Stimulated activated CD4-positive, alpha-beta T cell treated with anti-CD3 and anti-CD28 coated beads, Interleukin-2, amount 100 ng/mL, for 24 hours (primary cell): ENCODE results near the gene VN1R5.
"Not testable (repeated sequence)": the region's sequence is repeated elsewhere in the genome, so short reads cannot be mapped to it uniquely, and the experiment has no call there.

Experiments
- DNase-seq, 2 donors: peaks; one replicate each; pipeline ENCODE4 v3.0.0-alpha.2; 2020

Gene VN1R5

GRCh38 chr1:247274605-247275256 is 18.9 kb downstream of the VN1R5 start:
- no peak for DNase-seq

- DNase-seq = no peak
These were observed 21.3 kb downstream of the VN1R5 start for GRCh38 chr1:247277191-247277590.

GRCh38 chr1:247281001-247281574 is 25.2 kb downstream of the VN1R5 start:
- DNase-seq = no peak

- DNase-seq = no peak
These were observed 30.3 kb downstream of the VN1R5 start for GRCh38 chr1:247286134-247286670.

GRCh38 chr1:247287460-247287859 is 31.6 kb downstream of the VN1R5 start:
- DNase-seq = no peak

- DNase-seq = no peak
These were observed 32.5 kb downstream of the VN1R5 start for GRCh38 chr1:247288341-247288740.

GRCh38 chr1:247289274-247289892 is 33.5 kb downstream of the VN1R5 start:
- DNase-seq = not testable (repeated sequence)

- DNase-seq = no peak
These were observed 34.7 kb downstream of the VN1R5 start for GRCh38 chr1:247290576-247290975.

GRCh38 chr1:247291161-247291560 is 35.3 kb downstream of the VN1R5 start:
- DNase-seq = no peak

- DNase-seq = no peak
These were observed 36.1 kb downstream of the VN1R5 start for GRCh38 chr1:247291833-247292561.

GRCh38 chr1:247293047-247293446 is 37.2 kb downstream of the VN1R5 start:
- no peak for DNase-seq

GRCh38 chr1:247294282-247294681 is 38.4 kb downstream of the VN1R5 start:
- DNase-seq = no peak

- no peak for DNase-seq
These were observed 39.4 kb downstream of the VN1R5 start for GRCh38 chr1:247295274-247295684.

- DNase-seq = no peak
These were observed 39.9 kb downstream of the VN1R5 start for GRCh38 chr1:247295746-247296145.

- no peak for DNase-seq
These were observed 40.8 kb downstream of the VN1R5 start for GRCh38 chr1:247296599-247297180.

GRCh38 chr1:247297263-247298123 is 41.6 kb downstream of the VN1R5 start:
- DNase-seq = no peak

- no peak for DNase-seq
These were observed 42.2 kb downstream of the VN1R5 start for GRCh38 chr1:247298124-247298481.

- DNase-seq = no peak
These were observed 42.8 kb downstream of the VN1R5 start for GRCh38 chr1:247298701-247299100.

GRCh38 chr1:247299723-247300381 is 44.0 kb downstream of the VN1R5 start:
- DNase-seq = no peak

GRCh38 chr1:247300491-247301175 is 44.8 kb downstream of the VN1R5 start:
- DNase-seq = no peak

GRCh38 chr1:247301176-247301540 is 45.3 kb downstream of the VN1R5 start:
- no peak for DNase-seq
